H1 (cell line): ENCODE results near the gene SHMT1. TPM values are rescaled to one million over a fixed set of nuclear protein-coding genes. Genes with fewer than 3 reads are reported as not detected.

Experiments used
- CTCF ChIA-PET: fragments of 300-600 bp; sonication (Branson Sonifier 250); formaldehyde crosslinking; loops from one replicate; lab custom pipeline; 2021; ENCODE audit not compliant: partially characterized antibody; lab: Charles Lee
- POLR2A ChIA-PET: fragments of 300-600 bp; sonication (Branson Sonifier 250); formaldehyde crosslinking; loops from one replicate; lab custom pipeline; 2021; ENCODE audit warnings: inconsistent platforms; ENCODE audit not compliant: partially characterized antibody; lab: Charles Lee
- DNase-seq, 2 experiments: peaks; one replicate each; pipeline versions ENCODE4 v3.0.0 to v3.0.0-alpha.2; 2010 to 2022; ENCODE audit warnings: low spot score in 2 of 2, low read depth in 1 of 2, mixed read lengths in 1 of 2
- FAIRE-seq: peaks from 2 replicates; lab custom pipeline; 2011; peaks lifted over from hg19 to GRCh38; lab: Jason Lieb, UNC
- H2AFZ ChIP-seq: 2 replicates; pipeline ENCODE4 v1.8.1; 2012; ENCODE audit warnings: low read length, inconsistent platforms
- H2AK5ac ChIP-seq: 2 replicates; pipeline ENCODE4 v1.6.1; 2013; ENCODE audit warnings: low read depth, low read length
- H2BK120ac ChIP-seq: replicated peaks from 2 replicates; pipeline ENCODE3; 2013; ENCODE audit warnings: low read depth, low read length, inconsistent platforms
- H2BK12ac ChIP-seq: 2 replicates; pipeline ENCODE4 v1.6.1; 2013; ENCODE audit warnings: low read depth, low read length
- H2BK15ac ChIP-seq: 2 replicates; pipeline ENCODE4 v1.6.1; 2013; ENCODE audit warnings: low read length
- H2BK20ac ChIP-seq: 2 replicates; pipeline ENCODE4 v1.6.1; 2013; ENCODE audit warnings: low read length
- H2BK5ac ChIP-seq: 2 replicates; pipeline ENCODE4 v1.6.1; 2013; ENCODE audit warnings: low read depth, low read length
- H3K14ac ChIP-seq: 2 replicates; pipeline ENCODE4 v1.6.1; 2013; ENCODE audit warnings: inconsistent platforms; ENCODE audit not compliant: insufficient read length
- H3K18ac ChIP-seq: 2 replicates; pipeline ENCODE4 v1.6.1; 2013; ENCODE audit warnings: low read length; ENCODE audit errors: extremely low read depth
- H3K23ac ChIP-seq: 2 replicates; pipeline ENCODE4 v1.6.1; 2013; ENCODE audit warnings: inconsistent platforms; ENCODE audit not compliant: insufficient read length
- H3K23me2 ChIP-seq: 2 replicates; pipeline ENCODE4 v1.6.1; 2013; ENCODE audit warnings: low read depth, low read length
- H3K27ac ChIP-seq: 2 replicates; pipeline ENCODE4 v1.6.1; 2011; ENCODE audit warnings: low read depth, low read length, inconsistent platforms
- H3K27me3 ChIP-seq, 4 experiments: replicated peaks in 1 of 4; 1 replicate in 1 of 4; 2 replicates in 3 of 4; pipeline versions ENCODE4 v1.6.1 to v1.8.1; 2011 to 2013; ENCODE audit warnings: low read length in 3 of 4, mild to moderate bottlenecking in 3 of 4, inconsistent platforms in 2 of 4, mixed read lengths in 2 of 4, moderate library complexity in 1 of 4; ENCODE audit not compliant: control insufficient read depth in 3 of 4, insufficient read depth in 3 of 4; ENCODE audit errors: extremely low read depth in 1 of 4
- H3K36me3 ChIP-seq, 4 experiments: 2 replicates each; pipeline versions ENCODE4 v1.6.1 to v1.8.1; 2011 to 2013; ENCODE audit warnings: mild to moderate bottlenecking in 4 of 4, low read length in 3 of 4, moderate library complexity in 2 of 4, control low read depth in 1 of 4, inconsistent platforms in 1 of 4; ENCODE audit not compliant: insufficient read depth in 4 of 4, control insufficient read depth in 2 of 4
- H3K4ac ChIP-seq: replicated peaks from 2 replicates; pipeline ENCODE3; 2013; ENCODE audit warnings: low read length, low read depth, mixed read lengths, inconsistent platforms; ENCODE audit not compliant: insufficient read length
- H3K4me1 ChIP-seq, 4 experiments: replicated peaks in 1 of 4; 1 replicate in 1 of 4; 2 replicates in 3 of 4; pipeline versions ENCODE4 v1.6.1 to v1.8.1; 2011 to 2013; ENCODE audit warnings: low read length in 3 of 4, inconsistent platforms in 2 of 4, mixed read lengths in 1 of 4; ENCODE audit not compliant: insufficient read depth in 4 of 4, control insufficient read depth in 3 of 4
- H3K4me2 ChIP-seq, 2 experiments: 2 replicates each; pipeline versions ENCODE4 v1.6.1 to v1.8.1; 2011 to 2013; ENCODE audit warnings: low read depth in 2 of 2, low read length in 2 of 2, control low read depth in 1 of 2, inconsistent platforms in 1 of 2, mild to moderate bottlenecking in 1 of 2; ENCODE audit not compliant: insufficient read depth in 1 of 2
- H3K4me3 ChIP-seq, 4 experiments: fragments of 200-600, 300-600 bp in 1 of 4; sonication (generic), shearing (Covaris generic), sonication (Bioruptor Twin) in 1 of 4; 2 replicates each; pipeline versions ENCODE4 v1.5.1 to v1.8.1; 2011 to 2016; ENCODE audit warnings: low read length in 4 of 4, low read depth in 3 of 4, control low read depth in 2 of 4, inconsistent platforms in 2 of 4, mild to moderate bottlenecking in 2 of 4, mixed read lengths in 1 of 4, moderate library complexity in 1 of 4; ENCODE audit not compliant: insufficient read depth in 2 of 4; ENCODE audit errors: extremely low read depth in 1 of 4
- H3K56ac ChIP-seq: replicated peaks from 2 replicates; pipeline ENCODE3; 2013; ENCODE audit warnings: low read depth, mild to moderate bottlenecking, mixed read lengths, low read length, inconsistent platforms; ENCODE audit not compliant: insufficient read length
- H3K79me1 ChIP-seq: 2 replicates; pipeline ENCODE4 v1.6.1; 2013; ENCODE audit warnings: low read depth, low read length, control low read depth
- H3K79me2 ChIP-seq, 2 experiments: 2 replicates each; pipeline versions ENCODE4 v1.6.1 to v1.8.1; 2012 to 2013; ENCODE audit warnings: low read length in 2 of 2, mild to moderate bottlenecking in 2 of 2, inconsistent platforms in 1 of 2; ENCODE audit not compliant: insufficient read depth in 2 of 2, control insufficient read depth in 1 of 2
- H3K9ac ChIP-seq, 4 experiments: replicated peaks in 1 of 4; 1 replicate in 1 of 4; 2 replicates in 3 of 4; pipeline versions ENCODE4 v1.6.1 to v1.8.1; 2011 to 2013; ENCODE audit warnings: low read depth in 3 of 4, low read length in 3 of 4, control low read depth in 2 of 4, mild to moderate bottlenecking in 2 of 4, moderate library complexity in 2 of 4, inconsistent platforms in 1 of 4; ENCODE audit errors: extremely low read depth in 1 of 4
- H3K9me3 ChIP-seq, 2 experiments: 2 replicates each; pipeline versions ENCODE4 v1.6.1 to v1.8.1; 2012 to 2013; ENCODE audit warnings: mild to moderate bottlenecking in 2 of 2, moderate library complexity in 2 of 2, control low read depth in 1 of 2, inconsistent platforms in 1 of 2, low read depth in 1 of 2, low read length in 1 of 2, mixed read lengths in 1 of 2; ENCODE audit not compliant: insufficient read depth in 2 of 2
- H4K20me1 ChIP-seq, 2 experiments: replicated peaks in 1 of 2; 2 replicates each; pipeline versions ENCODE3 to v1.8.1; 2011 to 2013; ENCODE audit warnings: inconsistent platforms in 2 of 2, low read length in 2 of 2, mild to moderate bottlenecking in 1 of 2; ENCODE audit not compliant: insufficient read depth in 2 of 2, control insufficient read depth in 1 of 2
- H4K5ac ChIP-seq: 2 replicates; pipeline ENCODE4 v1.6.1; 2013; ENCODE audit warnings: low read length, low read depth, mixed read lengths, inconsistent platforms; ENCODE audit not compliant: insufficient read length
- H4K8ac ChIP-seq: 2 replicates; pipeline ENCODE4 v1.8.0; 2013; ENCODE audit warnings: mild to moderate bottlenecking, moderate library complexity, low read length, inconsistent platforms; ENCODE audit not compliant: insufficient read depth; ENCODE audit errors: extremely low read depth
- H4K91ac ChIP-seq: replicated peaks from 2 replicates; pipeline ENCODE3; 2013; ENCODE audit warnings: low read length, mixed read lengths, inconsistent platforms; ENCODE audit not compliant: insufficient read length
- BCL11A ChIP-seq, 2 experiments: IDR thresholded peaks; one replicate each; pipeline ENCODE4 v1.6.1; 2011; ENCODE audit warnings: low read depth in 2 of 2, low read length in 2 of 2, mild to moderate bottlenecking in 2 of 2
- KDM4A ChIP-seq: IDR thresholded peaks from one replicate; pipeline ENCODE4 v1.7.1; 2012; ENCODE audit warnings: low read depth, mild to moderate bottlenecking, moderate library complexity, low read length, inconsistent platforms; ENCODE audit not compliant: severe bottlenecking
- KDM5A ChIP-seq: fragments of 200-600 bp; IDR thresholded peaks from 2 replicates; pipeline ENCODE4 v1.7.1; 2012; ENCODE audit warnings: mild to moderate bottlenecking, low read length, inconsistent platforms, mixed read lengths
- NANOG ChIP-seq: IDR thresholded peaks from 2 replicates; pipeline ENCODE4 v1.6.1; 2011; ENCODE audit warnings: low read length, low read depth, mild to moderate bottlenecking, inconsistent platforms; ENCODE audit not compliant: insufficient read depth, poor library complexity, severe bottlenecking
- RBBP5 ChIP-seq: IDR thresholded peaks from 2 replicates; pipeline ENCODE4 v1.7.1; 2012; ENCODE audit warnings: low read depth, mild to moderate bottlenecking, inconsistent platforms, low read length, moderate library complexity, borderline replicate concordance
- WGBS, 2 experiments: shearing (Covaris generic) in 1 of 2; methylation state at CpG; one replicate each; pipeline versions ENCODE4 v1.1.6 to v1.1.7; 2013 to 2015; ENCODE audit warnings: low lambda C conversion rate in 2 of 2, mixed read lengths in 2 of 2, inconsistent platforms in 1 of 2, low coverage in 1 of 2, missing lambda C conversion rate in 1 of 2; ENCODE audit not compliant: insufficient replicate concordance in 2 of 2, insufficient coverage in 1 of 2, insufficient read length in 1 of 2; ENCODE audit errors: extremely low coverage in 1 of 2, missing lambda C conversion rate in 1 of 2; 5-methylcytosine and 5-hydroxymethylcytosine counted together
- polyA plus RNA-seq, 7 experiments: library from polyadenylated mRNA; depleted of rRNA in 3 of 7; stranded (reverse) in 5 of 7; unstranded in 2 of 7; fragments of >200 nt in 5 of 7; fragments of 200-250 nt in 2 of 7; gene quantifications; 1 replicate in 5 of 7; 2 replicates in 1 of 7; 4 replicates in 1 of 7; pipeline versions ENCODE4 v1.2.1 to v1.2.3, GENCODE V29; 2011 to 2013; ENCODE audit warnings: missing spikeins in 2 of 7, mixed read lengths in 2 of 7
- total RNA-seq: library from RNA; stranded (reverse); fragmentation: NEBNext Ultra II Directional; extraction: Animal tissue kit (Norgen Biotek cat#: 25700); gene quantifications from 2 replicates; pipeline ENCODE4 v1.2.1, GENCODE V29; 2021

The SHMT1 gene
- total and polyA plus RNA-seq, 2 of the 8 experiments (the other 6 are each of a cell fraction or from before 2014, with no cell fraction given) = 30.7 to 39.3 TPM

GRCh38 chr17:18339933-18340332 lies 23.4 kb downstream of the SHMT1 start:
- Histone ChIP-seq H4K8ac (no peak overlapping the region), H2BK120ac (no peak overlapping the region), H3K27me3 (no peaks in the 10 kb centered on the region), H4K5ac (no peak overlapping the region), H2AK5ac (no peak overlapping the region), H2AFZ (no peak overlapping the region), H2BK5ac (no peak overlapping the region), H3K36me3 (peaks cover 34 to 80% (median 62%) of the 10 kb centered on the region in 4 experiments), H3K9me3 (peaks cover 0 to 13% of the 10 kb centered on the region in 2 experiments; a peak in 1 of 4 replicates), H2BK15ac (no peak overlapping the region), H3K4me2 (no peak overlapping the region), H3K4me3 (no peak overlapping the region), H2BK12ac (no peak overlapping the region), H3K27ac (no peak overlapping the region), H3K9ac (no peak overlapping the region), H3K23me2 (no peaks in the 10 kb centered on the region), H3K56ac (no peak overlapping the region), H3K79me1 (no peaks in the 10 kb centered on the region), H3K23ac (no peak overlapping the region), H3K14ac (no peak overlapping the region), H2BK20ac (no peak overlapping the region), H3K18ac (no peak overlapping the region), H3K79me2 (no peaks in the 10 kb centered on the region), H3K4ac (no peak overlapping the region), H3K4me1 (no peaks in the 10 kb centered on the region), H4K91ac (no peak overlapping the region), H4K20me1 (no peaks in the 10 kb centered on the region)
- CTCF ChIA-PET = interaction anchor here (0.5 to 1.1 kb wide), 4 partner anchors 19 to 92 kb away, joined by 3 to 4 read pairs (median 3); no protein-coding TSS in a partner anchor
- TF ChIP-seq KDM5A = no peak
- no peak for TF ChIP-seq BCL11A (IDR thresholded peaks at IDR 0.05; ENCODE audit: low read depth in 2 of 2, low read length in 2 of 2)
- TF ChIP-seq RBBP5 = no peak
- TF ChIP-seq KDM4A = no peak
- no peak for TF ChIP-seq NANOG
- 94% methylated on average over 13 of the region's 13 CpGs; no CpG with 5 or more reads in 1 of the 2 experiments for WGBS, 2 experiments
- FAIRE-seq = no peak
- no peak for DNase-seq
- POLR2A ChIA-PET = interaction anchor here (0.6 to 1.2 kb wide), 3 partner anchors 12 to 23 kb away, joined by 3 read pairs; partner anchors contain the start of gene SHMT1
